Activated CD8-positive, alpha-beta T cell treated with anti-CD3 and anti-CD28 coated beads for 36 hours (primary cell): ENCODE measurements around the gene ALDH1A2. TPM values are rescaled to one million over a fixed set of nuclear protein-coding genes. Genes with fewer than 3 reads are reported as not detected.

Source experiments
- ATAC-seq: fragments of 200-7000 bp; cut with Tn5 transposase; one replicate; pipeline ENCODE4 v1.10.0; 2021; ENCODE audit warnings: mild to moderate bottlenecking, moderate library complexity
- CTCF ChIA-PET: fragments of 350-600 bp; sonication (Branson Sonifier 250); formaldehyde crosslinking; loops from one replicate; lab custom pipeline; 2021; ENCODE audit warnings: antibody characterized with exemption; lab: Charles Lee
- POLR2A ChIA-PET: fragments of 350-600 bp; sonication (Branson Sonifier 250); formaldehyde crosslinking; loops from one replicate; lab custom pipeline; 2021; ENCODE audit warnings: antibody characterized with exemption; lab: Charles Lee
- DNase-seq: peaks from one replicate; pipeline ENCODE4 v3.0.0-alpha.2; 2020
- H3K27ac Mint-ChIP-seq: one replicate; pipeline ENCODE4 v1.8.0; 2021; ENCODE audit warnings: mild to moderate bottlenecking, mixed read lengths
- H3K27me3 Mint-ChIP-seq: one replicate; pipeline ENCODE4 v1.8.0; 2021; ENCODE audit warnings: mixed read lengths
- H3K36me3 Mint-ChIP-seq: one replicate; pipeline ENCODE4 v1.8.0; 2021; ENCODE audit warnings: low read depth, mixed read lengths
- H3K4me1 Mint-ChIP-seq: one replicate; pipeline ENCODE4 v1.8.0; 2021; ENCODE audit warnings: low read depth, mixed read lengths
- H3K4me3 Mint-ChIP-seq: one replicate; pipeline ENCODE4 v1.8.0; 2021; ENCODE audit warnings: mild to moderate bottlenecking, moderate library complexity, mixed read lengths
- H3K9me3 Mint-ChIP-seq: one replicate; pipeline ENCODE4 v1.8.0; 2021; ENCODE audit warnings: mixed read lengths
- intact Hi-C: fragments of 100-400 bp; cut with micrococcal nuclease; formaldehyde crosslinking; loops from one replicate; pipeline ENCODE4 v1.10.0; 2022
- total RNA-seq, 2 experiments: library from RNA; stranded (reverse); gene quantifications; one replicate each; pipeline ENCODE4 v1.2.3, GENCODE V29; 2021
- TF ChIP-seq, protein P1 (sequence below): fragments of 200-600 bp; IDR thresholded peaks from one replicate; pipeline ENCODE4 v1.8.0; 2022; ENCODE audit warnings: antibody characterized with exemption, mild to moderate bottlenecking

Gene ALDH1A2
- total RNA-seq, 2 experiments from 2014 or later, result 0.47 to 1.4 TPM

DNA sequence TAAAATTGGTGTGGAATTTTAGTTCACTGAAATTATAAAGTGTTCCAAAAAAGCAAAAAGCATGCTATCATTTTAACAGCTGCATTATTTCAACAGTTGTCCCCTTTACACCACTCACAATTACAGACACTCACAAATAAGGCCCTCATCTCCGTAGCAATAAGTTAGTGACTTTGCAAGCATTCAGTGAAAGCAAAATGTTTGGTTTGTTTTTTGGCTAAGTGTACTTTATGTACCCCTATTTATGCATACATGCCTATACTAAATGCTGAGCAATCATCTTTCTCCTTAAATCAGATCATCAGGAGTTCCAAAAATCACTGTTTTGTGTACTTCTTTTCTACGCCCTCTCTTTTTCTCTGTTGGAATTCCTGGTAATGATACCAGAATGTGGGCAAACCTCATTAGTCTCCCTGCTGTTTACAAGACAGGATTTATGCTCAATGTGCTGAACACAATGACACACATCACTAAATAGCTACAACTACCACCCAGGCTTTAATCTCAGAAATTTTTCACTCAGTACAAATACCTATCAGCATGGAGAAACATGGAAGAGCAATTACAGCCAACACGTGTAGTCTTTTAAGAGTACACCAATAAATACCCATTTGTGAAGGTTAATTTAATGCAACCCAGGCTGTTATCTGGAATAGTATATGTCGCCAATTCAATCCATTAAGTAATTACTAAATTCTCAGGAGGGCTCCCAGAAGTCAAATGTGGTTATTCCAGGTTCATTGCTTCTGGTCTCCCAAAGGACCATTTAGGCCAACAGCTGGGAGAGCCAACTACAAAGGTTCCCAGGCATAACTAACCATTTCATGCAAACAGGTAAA lies 12.0 kb downstream of the ALDH1A2 start:
- intact Hi-C loops, result no loop called here
- ChIA-PET POLR2A (no interaction called here), CTCF (no interaction called here)
- Mint-ChIP-seq H3K36me3 (no peaks in the 10 kb centered on the region), H3K4me3 (no peak overlapping the region), H3K27ac (no peak overlapping the region), H3K4me1 (no peaks in the 10 kb centered on the region), H3K9me3 (no peaks in the 10 kb centered on the region), H3K27me3 (peaks cover 32% of the 10 kb centered on the region)
- DNase-seq (no peak), ATAC-seq (no peak)
- TF ChIP-seq, protein P1, sequence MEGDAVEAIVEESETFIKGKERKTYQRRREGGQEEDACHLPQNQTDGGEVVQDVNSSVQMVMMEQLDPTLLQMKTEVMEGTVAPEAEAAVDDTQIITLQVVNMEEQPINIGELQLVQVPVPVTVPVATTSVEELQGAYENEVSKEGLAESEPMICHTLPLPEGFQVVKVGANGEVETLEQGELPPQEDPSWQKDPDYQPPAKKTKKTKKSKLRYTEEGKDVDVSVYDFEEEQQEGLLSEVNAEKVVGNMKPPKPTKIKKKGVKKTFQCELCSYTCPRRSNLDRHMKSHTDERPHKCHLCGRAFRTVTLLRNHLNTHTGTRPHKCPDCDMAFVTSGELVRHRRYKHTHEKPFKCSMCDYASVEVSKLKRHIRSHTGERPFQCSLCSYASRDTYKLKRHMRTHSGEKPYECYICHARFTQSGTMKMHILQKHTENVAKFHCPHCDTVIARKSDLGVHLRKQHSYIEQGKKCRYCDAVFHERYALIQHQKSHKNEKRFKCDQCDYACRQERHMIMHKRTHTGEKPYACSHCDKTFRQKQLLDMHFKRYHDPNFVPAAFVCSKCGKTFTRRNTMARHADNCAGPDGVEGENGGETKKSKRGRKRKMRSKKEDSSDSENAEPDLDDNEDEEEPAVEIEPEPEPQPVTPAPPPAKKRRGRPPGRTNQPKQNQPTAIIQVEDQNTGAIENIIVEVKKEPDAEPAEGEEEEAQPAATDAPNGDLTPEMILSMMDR, result no peak

DNA sequence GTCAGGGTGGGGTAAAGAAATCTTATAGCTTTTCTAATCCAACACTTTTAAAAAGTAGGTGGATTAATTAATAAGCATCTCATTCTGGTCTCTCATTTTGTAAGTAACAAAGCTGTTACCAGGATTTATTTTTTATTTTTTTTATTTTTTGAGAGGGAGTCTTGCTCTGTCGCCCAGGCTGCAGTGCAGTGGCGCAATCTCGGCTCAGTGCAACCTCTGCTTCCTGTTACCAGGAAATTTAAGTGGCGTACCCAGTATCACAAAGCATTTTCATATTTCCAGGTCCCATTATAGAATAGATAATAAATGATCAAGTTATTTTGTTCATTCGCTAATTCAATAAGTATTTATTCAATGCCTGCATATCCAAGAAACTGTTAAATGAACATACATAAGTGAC lies 13.2 kb downstream of the ALDH1A2 start:
- no peak for DNase-seq
- ATAC-seq, result no peak
- TF ChIP-seq, protein P1, result no peak
- H3K36me3 Mint-ChIP-seq, result no peaks in the 10 kb centered on the region
- intact Hi-C loops, result no loop called here
- H3K4me1 Mint-ChIP-seq, result no peaks in the 10 kb centered on the region
- POLR2A ChIA-PET, result no interaction called here
- CTCF ChIA-PET, result interaction anchor here (0.9 to 1.0 kb wide), 2 partner anchors 14 to 19 kb away, joined by 4 to 5 read pairs; no protein-coding TSS in a partner anchor
- peaks cover 33% of the 10 kb centered on the region for H3K27me3 Mint-ChIP-seq
- no peak overlapping the region for H3K4me3 Mint-ChIP-seq
- no peaks in the 10 kb centered on the region for H3K9me3 Mint-ChIP-seq
- no peak overlapping the region for H3K27ac Mint-ChIP-seq

DNA sequence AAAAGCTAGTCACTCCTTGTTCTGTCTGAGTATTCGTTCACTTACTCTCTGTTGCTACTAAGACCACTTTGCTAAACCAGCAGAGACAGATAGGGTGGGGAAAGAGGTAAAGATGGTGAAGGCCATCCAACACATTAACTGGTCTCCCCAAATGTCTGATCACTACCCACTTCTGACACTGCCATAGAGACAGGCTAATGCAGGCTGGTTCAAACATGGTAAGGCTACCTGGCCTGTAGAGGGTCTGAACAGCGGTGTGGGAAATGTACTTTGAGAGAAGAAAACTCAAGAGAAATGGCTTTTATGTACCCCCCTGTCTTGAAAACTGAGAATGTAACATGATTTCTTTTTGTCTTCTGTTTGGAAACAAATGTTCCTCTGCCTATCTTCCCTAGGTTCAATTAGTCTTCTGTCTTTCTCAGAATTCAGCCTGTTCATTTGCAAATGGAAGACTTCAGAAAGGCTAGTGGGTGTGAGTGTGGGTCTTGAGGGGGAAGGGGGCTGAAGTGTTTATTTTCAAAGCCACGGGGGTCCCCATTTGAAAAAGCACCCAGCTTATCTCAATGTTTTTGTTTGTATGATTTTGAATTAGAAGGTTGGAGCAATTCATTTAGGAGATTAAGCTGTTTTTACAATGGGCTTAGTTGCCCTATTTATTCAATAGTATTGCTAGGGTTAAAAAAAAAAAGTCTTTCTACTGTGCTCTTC lies 15.8 kb downstream of the ALDH1A2 start:
- CTCF ChIA-PET, result interaction anchor here (1.1 to 3.4 kb wide), 2 partner anchors 17 to 22 kb away, joined by 3 to 13 read pairs; partner anchors contain the start of gene ALDH1A2
- no peak overlapping the region for H3K4me3 Mint-ChIP-seq
- ATAC-seq (no peak), DNase-seq (no peak)
- H3K27ac Mint-ChIP-seq, result no peak overlapping the region
- POLR2A ChIA-PET, result no interaction called here
- peaks cover 33% of the 10 kb centered on the region for H3K27me3 Mint-ChIP-seq
- intact Hi-C loops, result loop anchor here (10.0 kb wide), 1 partner anchor 135 kb away; no protein-coding TSS in a partner anchor
- H3K4me1 Mint-ChIP-seq, result no peaks in the 10 kb centered on the region
- no peaks in the 10 kb centered on the region for H3K36me3 Mint-ChIP-seq
- H3K9me3 Mint-ChIP-seq, result no peaks in the 10 kb centered on the region
- TF ChIP-seq, protein P1, result no peak

DNA sequence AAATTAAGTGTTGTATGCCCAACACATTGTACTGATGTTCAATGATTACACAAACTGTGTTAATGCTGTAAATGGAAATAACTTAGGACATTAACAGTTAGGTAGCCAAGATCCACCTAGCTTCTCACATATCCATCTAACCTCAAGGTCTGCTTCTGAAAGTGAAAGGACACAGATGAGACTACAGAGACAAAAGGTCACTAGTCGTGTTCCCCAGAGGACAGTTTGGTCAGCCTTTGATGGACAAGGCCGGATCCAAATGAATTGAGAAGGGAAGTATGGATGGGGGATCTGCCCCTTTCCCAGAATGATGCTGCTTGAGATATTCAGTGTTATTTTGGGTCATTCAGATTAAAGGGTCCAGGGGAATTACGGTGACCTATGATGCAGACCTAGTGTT lies 17.2 kb downstream of the ALDH1A2 start:
- no peak for DNase-seq
- ATAC-seq, result no peak
- H3K36me3 Mint-ChIP-seq, result no peaks in the 10 kb centered on the region
- H3K9me3 Mint-ChIP-seq, result no peaks in the 10 kb centered on the region
- CTCF ChIA-PET, result interaction anchor here (1.1 to 3.4 kb wide), 3 partner anchors 13 to 22 kb away, joined by 3 to 13 read pairs (median 8); partner anchors contain the start of gene ALDH1A2
- no peak overlapping the region for H3K27ac Mint-ChIP-seq
- H3K27me3 Mint-ChIP-seq, result peaks cover 37% of the 10 kb centered on the region
- intact Hi-C loops, result loop anchor here (10.0 kb wide), 1 partner anchor 137 kb away; no protein-coding TSS in a partner anchor
- POLR2A ChIA-PET, result no interaction called here
- no peak overlapping the region for H3K4me3 Mint-ChIP-seq
- H3K4me1 Mint-ChIP-seq, result no peaks in the 10 kb centered on the region
- TF ChIP-seq, protein P1, result no peak
